T-cell (primary cell): ENCODE data around the gene CELF4. TPM values are rescaled to one million over a fixed set of nuclear protein-coding genes. Genes with fewer than 3 reads are reported as not detected.

Experiments
- ATAC-seq, 4 experiments: fragments of 200-7000 bp in 3 of 4; fragments of 150-1000 bp in 1 of 4; cut with Tn5 transposase; replicated peaks in 1 of 4; 1 replicate in 3 of 4; 2 replicates in 1 of 4; pipeline ENCODE4 v1.10.0; 2021; ENCODE audit warnings: moderate library complexity in 3 of 4, mild to moderate bottlenecking in 2 of 4, moderate number of reproducible peaks in 1 of 4
- CTCF ChIA-PET, 2 donors: fragments of 300-600 bp; sonication (Branson Sonifier 250); formaldehyde crosslinking; loops; one replicate each; lab custom pipeline; 2022; ENCODE audit warnings: antibody characterized with exemption in 2 of 2; lab: Charles Lee
- POLR2A ChIA-PET, 2 donors: fragments of 300-600 bp; sonication (Branson Sonifier 250); formaldehyde crosslinking; loops; one replicate each; lab custom pipeline; 2022; ENCODE audit warnings: antibody characterized with exemption in 2 of 2; lab: Charles Lee
- DNase-seq, 35 experiments: peaks; one replicate each; pipeline versions ENCODE4 v3.0.0 to v3.0.0-alpha.2; 2013 to 2023
- H3K27ac ChIP-seq: one replicate; pipeline ENCODE4 v1.5.1; 2013; ENCODE audit warnings: low read length
- H3K27me3 ChIP-seq, 2 experiments: replicated peaks in 1 of 2; 1 replicate in 1 of 2; 2 replicates in 1 of 2; pipeline versions ENCODE4 v1.6.1 to v1.7.0; 2013; ENCODE audit warnings: low read length in 1 of 2, mixed read lengths in 1 of 2; ENCODE audit not compliant: control insufficient read depth in 2 of 2, insufficient read depth in 2 of 2; ENCODE audit errors: extremely low read depth in 1 of 2
- H3K36me3 ChIP-seq, 2 donors: 1 replicate in 1 of 2; 2 replicates in 1 of 2; pipeline versions ENCODE4 v1.6.1 to v1.7.0; 2013; ENCODE audit warnings: low read length in 1 of 2; ENCODE audit not compliant: control insufficient read depth in 2 of 2, insufficient read depth in 1 of 2; ENCODE audit errors: extremely low read depth in 1 of 2
- H3K4me1 ChIP-seq, 2 experiments: 1 replicate in 1 of 2; 2 replicates in 1 of 2; pipeline versions ENCODE4 v1.6.1 to v1.7.0; 2013; ENCODE audit warnings: low read length in 2 of 2, mixed read lengths in 1 of 2; ENCODE audit not compliant: insufficient read depth in 2 of 2, control insufficient read depth in 1 of 2; ENCODE audit errors: extremely low read depth in 1 of 2
- H3K4me3 ChIP-seq, 2 donors: 1 replicate in 1 of 2; 2 replicates in 1 of 2; pipeline versions ENCODE4 v1.5.1 to v1.7.0; 2013; ENCODE audit warnings: mild to moderate bottlenecking in 2 of 2, low read length in 1 of 2, moderate library complexity in 1 of 2; ENCODE audit not compliant: control insufficient read depth in 1 of 2; ENCODE audit errors: extremely low read depth in 1 of 2
- H3K9me3 ChIP-seq: 2 replicates; pipeline ENCODE4 v1.7.0; 2013
- H3K27ac Mint-ChIP-seq, 2 donors: one replicate each; pipeline ENCODE4 v1.8.0; 2020 to 2021; ENCODE audit warnings: mild to moderate bottlenecking in 2 of 2, mixed read lengths in 2 of 2
- H3K27me3 Mint-ChIP-seq, 2 donors: one replicate each; pipeline ENCODE4 v1.8.0; 2021 to 2022; ENCODE audit warnings: mixed read lengths in 2 of 2
- H3K36me3 Mint-ChIP-seq: one replicate; pipeline ENCODE4 v1.8.0; 2021; ENCODE audit warnings: mixed read lengths
- H3K4me1 Mint-ChIP-seq, 3 donors: one replicate each; pipeline ENCODE4 v1.8.0; 2020 to 2022; ENCODE audit warnings: mixed read lengths in 3 of 3, mild to moderate bottlenecking in 1 of 3
- H3K4me3 Mint-ChIP-seq, 3 donors: one replicate each; pipeline ENCODE4 v1.8.0; 2020 to 2022; ENCODE audit warnings: mild to moderate bottlenecking in 3 of 3, mixed read lengths in 3 of 3, moderate library complexity in 3 of 3
- H3K9me3 Mint-ChIP-seq, 3 donors: one replicate each; pipeline ENCODE4 v1.8.0; 2020 to 2022; ENCODE audit warnings: mixed read lengths in 3 of 3
- WGBS: methylation state at CpG from one replicate; pipeline ENCODE4 v1.1.5; 2013; ENCODE audit warnings: missing lambda C conversion rate; ENCODE audit not compliant: insufficient coverage; 5-methylcytosine and 5-hydroxymethylcytosine counted together
- total RNA-seq, 35 experiments: library from RNA in 6 of 35; stranded (reverse) in 6 of 35; fragments of 120-200 nt in 1 of 35; gene quantifications; one replicate each; pipeline versions ENCODE4 v1.2.1 to v1.2.4 and lab custom pipeline; 2013 to 2026

Gene CELF4
- total RNA-seq, 5 donors from 2014 or later (not counting 1 experiment from before 2014, with no cell fraction given), result not detected

DNA sequence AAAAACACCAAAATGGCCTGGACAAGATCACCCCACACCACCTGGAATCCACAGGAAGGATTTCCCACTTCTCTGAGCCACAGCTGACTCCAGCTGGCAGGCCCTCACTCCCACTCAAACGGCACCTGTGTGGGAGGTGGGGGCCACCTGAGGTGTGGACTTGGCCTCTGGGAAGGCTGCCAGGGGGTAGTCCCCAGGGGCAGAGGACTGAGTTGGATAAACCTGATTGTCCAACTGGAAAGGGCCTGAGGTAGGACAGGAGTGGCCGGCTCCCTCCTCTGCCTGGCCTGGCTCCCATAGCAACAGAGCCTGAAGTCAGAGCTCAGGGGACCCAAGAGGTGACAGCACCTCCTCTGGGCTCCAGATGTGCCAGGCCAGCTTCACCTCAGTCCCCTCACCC is 300.2 kb downstream of the CELF4 start:
- no peak overlapping the region for H3K4me3 ChIP-seq
- no peak for DNase-seq
- no peak for ATAC-seq
- H3K36me3 ChIP-seq, result no peaks in the 10 kb centered on the region
- Mint-ChIP-seq H3K9me3 (peaks cover 3 to 7% (median 3%) of the 10 kb centered on the region in 3 donors), H3K36me3 (no peaks in the 10 kb centered on the region), H3K27ac (no peak overlapping the region), H3K4me1 (no peaks in the 10 kb centered on the region), H3K27me3 (peaks cover 4 to 7% of the 10 kb centered on the region in 2 donors), H3K4me3 (no peak overlapping the region)
- 100% methylated on average over 1 of the region's 2 CpGs for WGBS
- ChIA-PET CTCF (no interaction called here), POLR2A (no interaction called here)
- no peak overlapping the region for H3K27ac ChIP-seq
- no peaks in the 10 kb centered on the region for H3K9me3 ChIP-seq
- H3K4me1 ChIP-seq, result no peaks in the 10 kb centered on the region
- H3K27me3 ChIP-seq, result peaks cover 0 to 25% of the 10 kb centered on the region in 2 experiments

DNA sequence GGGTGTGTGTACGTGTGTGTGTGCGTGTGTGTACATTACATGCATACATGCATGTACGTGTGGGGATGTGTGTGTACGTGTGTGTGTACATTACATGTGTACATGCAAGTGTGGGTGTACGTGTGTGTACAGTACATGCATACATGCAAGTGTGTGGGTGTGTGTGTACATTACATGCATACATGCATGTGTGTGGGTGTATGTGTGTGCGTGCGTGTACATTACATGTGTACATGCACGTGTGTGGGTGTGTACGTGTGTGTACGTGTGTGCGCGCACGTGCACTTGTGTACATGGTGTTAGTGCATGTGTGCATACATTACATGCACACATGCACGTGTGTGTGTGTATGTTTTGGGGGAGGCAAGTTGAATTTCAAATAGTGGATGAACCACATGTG is 300.6 kb downstream of the CELF4 start:
- ChIA-PET POLR2A (no interaction called here), CTCF (no interaction called here)
- H3K4me1 Mint-ChIP-seq, result no peaks in the 10 kb centered on the region
- H3K4me1 ChIP-seq, result no peaks in the 10 kb centered on the region
- no peak overlapping the region for H3K27ac ChIP-seq
- 79% methylated on average over 8 of the region's 14 CpGs for WGBS
- ATAC-seq (no peak), DNase-seq (no peak)
- H3K9me3 Mint-ChIP-seq, result peaks cover 0 to 4% (median 0%) of the 10 kb centered on the region in 3 donors
- H3K27me3 Mint-ChIP-seq, result peaks cover 4 to 7% of the 10 kb centered on the region in 2 donors
- H3K4me3 ChIP-seq, result no peak overlapping the region
- no peaks in the 10 kb centered on the region for H3K36me3 Mint-ChIP-seq
- H3K4me3 Mint-ChIP-seq, result no peak overlapping the region
- peaks cover 0 to 25% of the 10 kb centered on the region in 2 experiments for H3K27me3 ChIP-seq
- no peaks in the 10 kb centered on the region for H3K36me3 ChIP-seq
- no peaks in the 10 kb centered on the region for H3K9me3 ChIP-seq
- H3K27ac Mint-ChIP-seq, result no peak overlapping the region

DNA sequence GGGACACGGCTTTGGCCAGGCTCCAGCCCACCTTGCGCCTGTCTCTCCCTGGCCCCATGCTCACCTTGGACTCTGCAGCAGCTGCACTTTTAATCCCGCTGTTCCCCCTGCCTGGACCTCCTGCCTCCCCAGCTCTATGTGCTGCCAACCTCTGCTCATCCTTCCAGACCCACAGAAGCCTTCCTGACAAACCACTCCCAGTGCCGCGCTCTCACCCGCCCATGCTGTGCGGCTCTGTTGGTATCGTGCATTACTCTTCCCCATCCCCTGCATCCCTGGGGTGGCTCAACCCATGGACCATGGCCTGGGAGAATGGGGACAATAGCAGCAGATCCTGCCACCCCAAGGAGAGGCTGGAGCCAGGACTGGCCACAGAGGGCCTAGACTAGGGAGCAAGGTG is 303.6 kb downstream of the CELF4 start:
- Histone ChIP-seq H3K9me3 (no peaks in the 10 kb centered on the region), H3K4me3 (no peak overlapping the region), H3K27ac (no peak overlapping the region), H3K36me3 (no peaks in the 10 kb centered on the region), H3K4me1 (no peaks in the 10 kb centered on the region), H3K27me3 (peaks cover 2 to 39% of the 10 kb centered on the region in 2 experiments)
- ChIA-PET CTCF (no interaction called here), POLR2A (no interaction called here)
- ATAC-seq (no peak), DNase-seq (no peak)
- no peak overlapping the region for H3K27ac Mint-ChIP-seq
- H3K27me3 Mint-ChIP-seq, result peaks cover 8 to 12% of the 10 kb centered on the region in 2 donors
- no peak overlapping the region for H3K4me3 Mint-ChIP-seq
- H3K9me3 Mint-ChIP-seq, result peaks cover 0 to 4% (median 0%) of the 10 kb centered on the region in 3 donors
- 90% methylated on average over 8 of the region's 8 CpGs for WGBS
- no peaks in the 10 kb centered on the region for H3K36me3 Mint-ChIP-seq
- H3K4me1 Mint-ChIP-seq, result no peaks in the 10 kb centered on the region

DNA sequence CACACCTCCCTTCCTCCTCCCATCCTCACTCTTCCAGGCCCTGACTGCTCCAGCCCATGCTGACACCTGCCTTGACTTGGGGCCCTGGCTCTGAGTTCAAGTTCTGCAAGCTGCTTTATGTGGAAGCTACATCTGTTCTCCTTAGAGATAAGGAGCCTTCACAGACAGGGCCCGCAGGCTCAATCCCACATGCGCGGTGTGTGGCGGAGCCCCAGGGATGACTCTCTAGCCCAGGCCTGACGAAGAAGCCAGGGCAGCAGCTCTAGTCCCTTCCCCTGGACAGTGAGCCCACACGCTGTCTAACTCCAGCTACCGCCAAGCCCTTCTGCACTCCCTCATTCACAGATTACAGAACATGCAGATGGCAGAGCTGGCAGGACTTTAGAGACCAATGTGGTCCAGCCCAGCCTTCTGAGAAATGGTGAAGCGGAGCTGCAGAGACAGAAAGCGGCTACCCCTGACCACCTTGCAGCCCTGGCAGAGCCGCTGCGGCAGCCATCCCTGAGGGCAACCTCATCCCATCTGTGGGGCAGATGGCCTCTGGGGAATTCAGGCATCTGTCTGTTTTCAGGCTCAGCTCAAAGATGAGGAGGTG is 304.3 kb downstream of the CELF4 start:
- Mint-ChIP-seq H3K36me3 (no peaks in the 10 kb centered on the region), H3K9me3 (peaks cover 0 to 4% (median 0%) of the 10 kb centered on the region in 3 donors), H3K4me3 (no peak overlapping the region), H3K27me3 (peaks cover 11 to 12% of the 10 kb centered on the region in 2 donors), H3K4me1 (no peaks in the 10 kb centered on the region), H3K27ac (no peak overlapping the region)
- WGBS, result 92% methylated on average over 9 of the region's 11 CpGs
- Histone ChIP-seq H3K4me3 (no peak overlapping the region), H3K27ac (no peak overlapping the region), H3K4me1 (no peaks in the 10 kb centered on the region), H3K36me3 (no peaks in the 10 kb centered on the region), H3K9me3 (no peaks in the 10 kb centered on the region), H3K27me3 (peaks cover 2 to 40% of the 10 kb centered on the region in 2 experiments)
- CTCF ChIA-PET, result no interaction called here
- DNase-seq (no peak), ATAC-seq (no peak)
- POLR2A ChIA-PET, result no interaction called here

DNA sequence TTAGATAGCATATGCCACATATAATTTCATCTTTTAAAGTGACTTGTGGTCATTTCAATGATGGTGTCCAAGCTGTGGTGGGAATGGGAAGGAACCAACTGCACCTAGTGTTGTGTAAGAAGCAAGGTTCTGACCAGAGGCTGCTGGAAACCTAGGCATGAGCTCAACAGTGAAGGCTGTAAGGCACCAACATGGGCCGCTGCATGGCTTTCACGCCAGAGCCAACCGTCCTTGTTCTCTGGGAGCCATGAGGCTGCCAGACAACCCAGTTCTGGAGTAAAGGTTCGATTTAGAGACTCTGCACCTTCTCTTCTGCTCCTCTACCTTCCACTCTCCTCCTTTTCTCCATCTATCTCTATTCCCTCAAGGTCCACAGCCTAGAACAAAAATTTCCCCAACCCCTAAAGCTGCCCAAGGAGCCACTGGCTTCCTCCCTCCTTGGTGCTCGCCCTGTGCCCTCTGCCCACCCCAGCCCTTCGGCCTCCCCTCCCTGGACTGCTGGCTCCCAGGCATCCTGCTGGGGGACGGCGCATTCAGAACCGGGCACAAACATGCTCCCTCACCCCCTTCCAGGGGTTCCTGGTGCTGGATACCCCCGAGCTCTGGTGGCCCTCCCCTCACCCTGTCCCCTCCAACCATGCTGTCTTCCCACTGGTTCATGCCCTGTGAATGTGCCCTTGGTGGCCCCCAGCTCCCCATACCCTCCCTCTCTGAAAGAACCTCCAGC is 305.1 kb downstream of the CELF4 start:
- H3K4me3 ChIP-seq, result no peak overlapping the region
- CTCF ChIA-PET, result no interaction called here
- H3K27me3 Mint-ChIP-seq, result peaks cover 19% of the 10 kb centered on the region in 2 donors
- peaks cover 0 to under 1% (median under 1%) of the 10 kb centered on the region in 3 donors for H3K4me1 Mint-ChIP-seq
- no peak overlapping the region for H3K4me3 Mint-ChIP-seq
- H3K27ac Mint-ChIP-seq, result no peak overlapping the region
- H3K36me3 ChIP-seq, result no peaks in the 10 kb centered on the region
- 55% methylated on average over 8 of the region's 10 CpGs for WGBS
- H3K9me3 Mint-ChIP-seq, result peaks cover 0 to 4% (median 0%) of the 10 kb centered on the region in 3 donors
- DNase-seq (no peak), ATAC-seq (no peak)
- no peaks in the 10 kb centered on the region for H3K4me1 ChIP-seq
- no peaks in the 10 kb centered on the region for H3K36me3 Mint-ChIP-seq
- no peaks in the 10 kb centered on the region for H3K9me3 ChIP-seq
- POLR2A ChIA-PET, result no interaction called here
- no peak overlapping the region for H3K27ac ChIP-seq
- peaks cover 5 to 40% of the 10 kb centered on the region in 2 experiments for H3K27me3 ChIP-seq

DNA sequence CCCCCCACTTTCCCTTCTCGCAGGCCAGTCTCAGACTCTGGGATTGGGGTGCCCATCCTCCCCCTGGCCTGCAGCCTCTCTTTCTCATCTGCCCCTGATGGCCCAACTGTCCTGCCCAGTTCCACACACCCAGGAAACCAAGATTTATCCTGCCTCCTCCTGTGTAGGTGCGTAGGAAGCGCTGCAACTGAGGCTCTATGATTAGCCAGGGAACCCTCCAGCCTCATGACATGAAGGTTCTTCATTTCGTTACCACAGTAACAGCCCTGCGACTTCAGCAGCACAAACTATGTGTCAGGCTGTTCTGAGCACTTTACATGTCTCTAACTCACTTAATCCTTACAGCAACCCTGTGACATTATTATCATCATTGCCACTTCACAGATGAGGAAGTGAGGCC is 305.9 kb downstream of the CELF4 start:
- POLR2A ChIA-PET, result no interaction called here
- Mint-ChIP-seq H3K9me3 (no peaks in the 10 kb centered on the region), H3K4me3 (no peak overlapping the region), H3K36me3 (no peaks in the 10 kb centered on the region), H3K27ac (no peak overlapping the region), H3K4me1 (peaks cover 2 to 8% (median 4%) of the 10 kb centered on the region in 3 donors), H3K27me3 (peaks cover 23 to 27% of the 10 kb centered on the region in 2 donors)
- Histone ChIP-seq H3K36me3 (no peaks in the 10 kb centered on the region), H3K27ac (no peak overlapping the region), H3K4me3 (no peak overlapping the region), H3K9me3 (no peaks in the 10 kb centered on the region), H3K27me3 (peaks cover 5 to 49% of the 10 kb centered on the region in 2 experiments), H3K4me1 (no peaks in the 10 kb centered on the region)
- CTCF ChIA-PET, result no interaction called here
- DNase-seq, result no peak
- 69% methylated on average over 5 of the region's 5 CpGs for WGBS
- no peak for ATAC-seq
